GM12874 (cell line): ENCODE results near the gene ZXDC.

Experiments used
- TF ChIP-seq, protein P1 (sequence below): IDR thresholded peaks from 2 replicates; pipeline ENCODE4 v1.5.1; 2011; ENCODE audit warnings: low read depth, mild to moderate bottlenecking, control low read depth, low read length, moderate library complexity; ENCODE audit not compliant: insufficient read depth

Gene ZXDC

DNA sequence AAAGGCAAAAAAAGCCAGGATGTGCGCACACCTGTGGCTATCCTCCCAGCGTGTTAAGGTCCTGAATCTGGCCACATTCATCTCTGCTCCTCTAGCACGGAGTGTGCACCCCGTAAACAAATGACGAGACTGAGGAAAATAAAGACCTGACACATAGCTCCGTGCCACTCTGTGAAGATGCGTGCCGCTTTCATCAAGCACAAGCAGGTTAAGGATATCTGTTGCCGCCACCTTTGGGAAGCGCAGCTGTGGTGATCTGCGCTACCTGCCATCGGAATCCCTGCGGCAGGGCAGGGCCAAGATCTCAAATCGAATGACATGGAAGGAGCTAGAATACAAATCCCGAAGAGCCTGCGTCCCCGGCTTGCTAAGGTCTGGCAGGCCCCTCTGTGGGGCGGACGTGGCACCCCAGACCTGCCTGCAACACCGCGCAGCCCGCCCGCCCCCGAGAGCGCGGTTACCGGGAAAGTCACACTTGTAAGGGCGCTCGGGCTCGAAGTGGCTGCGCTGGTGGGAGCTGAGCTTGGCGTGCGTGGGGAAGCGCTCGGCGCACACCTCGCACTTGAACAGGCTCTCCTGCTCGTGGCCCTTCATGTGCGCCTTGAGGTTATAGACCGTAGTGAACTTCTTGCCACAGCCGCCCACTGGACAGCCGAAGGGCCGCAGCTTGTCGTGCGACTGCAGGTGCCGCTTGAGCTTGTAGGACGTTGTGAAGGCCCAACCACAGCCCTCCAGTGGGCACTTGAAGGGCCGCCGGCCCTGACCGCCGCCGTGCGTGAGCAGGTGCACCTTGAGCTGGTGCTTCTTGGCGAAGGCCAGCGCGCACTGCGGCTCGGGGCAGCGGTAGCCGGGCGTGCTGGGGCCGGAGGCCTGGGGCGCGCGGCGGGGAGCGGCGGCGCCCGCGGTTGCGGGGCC lies 936 bp downstream of the ZXDC start:
- TF ChIP-seq, protein P1, sequence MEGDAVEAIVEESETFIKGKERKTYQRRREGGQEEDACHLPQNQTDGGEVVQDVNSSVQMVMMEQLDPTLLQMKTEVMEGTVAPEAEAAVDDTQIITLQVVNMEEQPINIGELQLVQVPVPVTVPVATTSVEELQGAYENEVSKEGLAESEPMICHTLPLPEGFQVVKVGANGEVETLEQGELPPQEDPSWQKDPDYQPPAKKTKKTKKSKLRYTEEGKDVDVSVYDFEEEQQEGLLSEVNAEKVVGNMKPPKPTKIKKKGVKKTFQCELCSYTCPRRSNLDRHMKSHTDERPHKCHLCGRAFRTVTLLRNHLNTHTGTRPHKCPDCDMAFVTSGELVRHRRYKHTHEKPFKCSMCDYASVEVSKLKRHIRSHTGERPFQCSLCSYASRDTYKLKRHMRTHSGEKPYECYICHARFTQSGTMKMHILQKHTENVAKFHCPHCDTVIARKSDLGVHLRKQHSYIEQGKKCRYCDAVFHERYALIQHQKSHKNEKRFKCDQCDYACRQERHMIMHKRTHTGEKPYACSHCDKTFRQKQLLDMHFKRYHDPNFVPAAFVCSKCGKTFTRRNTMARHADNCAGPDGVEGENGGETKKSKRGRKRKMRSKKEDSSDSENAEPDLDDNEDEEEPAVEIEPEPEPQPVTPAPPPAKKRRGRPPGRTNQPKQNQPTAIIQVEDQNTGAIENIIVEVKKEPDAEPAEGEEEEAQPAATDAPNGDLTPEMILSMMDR: no peak

DNA sequence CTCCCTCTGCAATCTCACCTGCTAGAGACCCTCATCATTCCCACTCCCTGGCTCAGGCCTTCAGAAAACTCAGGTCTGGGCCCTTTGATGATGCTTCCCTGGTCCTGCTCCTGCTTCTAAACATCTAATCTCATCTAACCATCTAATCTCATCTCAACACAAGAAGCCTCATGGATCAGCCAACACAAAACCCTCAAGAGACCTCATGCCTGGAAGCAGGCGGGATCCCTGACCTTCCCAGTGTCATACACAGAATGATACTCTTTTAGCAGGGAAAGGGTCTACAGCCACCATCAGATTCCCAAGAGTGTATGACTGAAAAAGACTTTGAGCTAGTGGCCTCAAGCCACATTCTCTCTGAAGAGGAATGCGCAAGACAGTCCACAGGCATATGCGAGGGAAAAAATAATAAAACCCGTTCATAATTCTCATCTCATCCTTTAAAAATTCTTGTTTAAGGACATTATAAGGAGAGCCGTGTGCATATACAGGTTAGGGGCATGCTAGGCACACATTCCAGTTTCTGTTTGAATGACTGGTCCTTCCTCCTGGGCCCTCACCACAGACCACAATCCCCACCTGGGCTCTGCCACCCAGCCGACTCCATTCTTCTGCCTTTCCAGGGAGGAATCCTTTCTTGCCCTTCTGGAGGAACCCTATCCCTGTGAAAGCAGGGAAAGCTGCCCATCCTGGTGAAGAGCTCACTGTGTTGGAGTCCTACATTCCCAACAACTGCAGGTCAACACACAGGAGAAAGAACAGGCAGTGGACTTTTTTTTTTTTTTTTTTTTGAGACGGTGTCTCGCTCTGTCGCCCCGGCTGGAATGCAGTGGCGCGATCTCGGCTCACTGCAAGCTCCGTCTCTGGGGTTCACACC lies 2.2 kb downstream of the ZXDC start:
- TF ChIP-seq, protein P1: no peak

DNA sequence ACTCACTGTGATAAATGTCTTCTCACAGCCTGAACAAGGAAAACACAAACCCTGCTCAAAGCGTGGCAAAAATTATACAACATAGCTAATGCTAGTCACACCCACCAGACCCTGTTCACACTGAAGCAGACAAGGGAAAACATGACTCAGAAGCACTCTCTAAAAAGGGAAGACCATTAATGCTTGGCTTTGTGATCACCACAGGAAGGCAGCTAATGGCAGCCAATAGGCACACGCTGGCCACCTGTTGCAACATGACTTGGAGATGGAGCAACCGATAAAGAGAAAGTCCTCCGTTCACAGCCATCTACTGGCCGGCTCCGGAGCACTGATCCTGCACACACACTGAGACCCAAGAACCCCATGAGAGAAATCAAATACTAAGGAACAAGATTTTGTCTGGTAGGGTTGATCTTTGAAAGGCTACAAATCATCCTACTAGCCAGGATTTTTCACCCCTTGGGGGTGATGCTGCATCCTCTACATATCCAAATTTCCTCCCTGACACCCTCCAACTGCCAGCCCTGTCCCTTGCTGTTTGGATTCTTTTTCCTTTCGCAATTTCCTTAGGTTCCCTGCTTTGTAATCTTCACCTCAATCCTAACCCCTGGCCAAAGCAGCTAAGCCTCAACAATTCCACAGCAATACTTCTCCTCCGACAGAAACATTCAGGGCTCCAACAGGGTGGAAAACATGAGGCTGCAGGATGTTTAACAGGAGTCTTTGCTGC lies 3.2 kb downstream of the ZXDC start:
- TF ChIP-seq, protein P1: no peak

DNA sequence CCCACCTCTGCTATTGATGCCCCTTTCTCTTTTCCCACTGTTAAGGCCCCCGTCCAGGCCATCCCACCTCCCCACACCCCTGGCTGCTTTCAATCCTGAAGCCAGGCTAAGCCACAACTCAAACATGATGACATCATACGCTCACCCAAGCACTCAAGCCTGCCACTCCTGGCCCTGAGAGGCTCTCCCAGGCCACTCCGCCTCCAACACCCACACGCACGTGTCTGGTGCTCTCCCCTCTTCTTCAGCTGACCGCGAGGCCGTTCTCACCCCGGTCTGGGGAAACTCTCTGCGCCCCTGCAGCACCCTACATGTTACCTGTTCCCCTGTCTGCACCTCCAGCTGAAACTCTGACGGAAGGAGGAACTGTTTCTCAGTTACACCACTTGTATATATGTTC lies 6.2 kb downstream of the ZXDC start:
- TF ChIP-seq, protein P1: no peak

DNA sequence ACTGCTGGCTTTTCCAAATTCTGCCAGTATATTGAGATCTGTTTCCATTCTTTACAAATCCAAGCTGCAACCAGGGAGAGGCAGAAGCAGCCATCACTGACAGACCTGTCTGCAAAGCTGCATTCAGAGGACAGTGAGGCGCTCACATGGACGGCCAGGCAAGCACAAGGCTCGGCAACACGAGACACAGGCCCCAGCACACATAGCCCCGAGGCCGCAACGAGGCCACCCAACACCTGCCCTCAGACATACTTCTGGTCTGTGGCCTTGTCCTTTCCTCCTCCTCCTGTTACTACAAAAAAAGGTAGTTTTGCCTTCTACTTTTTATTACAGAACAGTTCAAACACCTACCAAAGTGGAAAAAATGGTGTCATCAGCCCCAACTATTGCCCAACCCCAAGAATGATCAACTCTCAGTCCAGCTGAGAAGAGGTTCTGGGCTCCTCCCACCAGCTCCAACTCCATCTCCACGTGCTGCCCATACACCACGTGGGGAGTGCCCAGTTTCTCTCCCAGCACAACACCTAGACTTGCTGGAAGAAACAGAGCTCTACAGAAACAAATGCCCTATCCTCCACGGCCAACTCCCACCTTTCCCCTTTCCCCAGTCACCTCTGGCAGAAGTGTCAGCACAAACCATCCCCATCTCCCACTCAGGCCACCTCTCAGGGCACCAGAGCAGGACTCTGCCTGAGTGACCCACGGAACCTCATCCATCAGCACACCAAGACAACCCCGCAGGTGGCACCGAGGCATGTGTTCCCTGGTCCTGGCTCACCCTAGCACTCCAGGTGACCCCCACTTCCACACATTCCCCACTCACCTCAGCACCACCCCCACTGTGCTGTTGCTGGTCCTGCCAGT lies 7.4 kb downstream of the ZXDC start:
- TF ChIP-seq, protein P1: no peak

DNA sequence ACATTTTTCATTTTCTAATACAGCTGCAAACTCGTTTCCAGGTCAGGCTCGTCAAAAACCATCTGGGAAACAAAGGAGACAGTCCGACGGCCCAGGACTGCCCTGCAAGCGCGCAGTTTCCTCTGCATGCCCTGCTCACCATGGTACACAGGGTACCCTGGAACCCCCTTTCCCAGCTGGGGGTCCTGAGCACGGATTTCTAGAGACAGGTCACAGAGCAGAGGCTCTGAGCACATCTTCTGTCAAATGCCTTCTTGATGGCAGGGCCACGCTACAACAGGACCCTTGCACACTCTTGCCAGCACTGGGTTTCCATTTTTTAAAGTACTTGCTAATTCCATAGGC lies 8.1 kb downstream of the ZXDC start:
- TF ChIP-seq, protein P1: no peak
